Lower leg skin (tissue), 3 donors: Measurements from ENCODE around the gene ZC3H13.

Experiments
- POLR2A ChIP-seq, 2 donors: fragments of 450-650 bp; IDR thresholded peaks; one replicate each; pipeline ENCODE4 v1.6.1; 2016 to 2017; ENCODE audit warnings: antibody characterized with exemption in 2 of 2, mild to moderate bottlenecking in 1 of 2, moderate library complexity in 1 of 2
- TF ChIP-seq, protein P1 (sequence below), 3 donors: fragments of 450-650 bp; IDR thresholded peaks; one replicate each; pipeline ENCODE4 v1.5.1; 2016; ENCODE audit warnings: antibody characterized with exemption in 3 of 3, mild to moderate bottlenecking in 3 of 3, moderate library complexity in 2 of 3

DNA sequence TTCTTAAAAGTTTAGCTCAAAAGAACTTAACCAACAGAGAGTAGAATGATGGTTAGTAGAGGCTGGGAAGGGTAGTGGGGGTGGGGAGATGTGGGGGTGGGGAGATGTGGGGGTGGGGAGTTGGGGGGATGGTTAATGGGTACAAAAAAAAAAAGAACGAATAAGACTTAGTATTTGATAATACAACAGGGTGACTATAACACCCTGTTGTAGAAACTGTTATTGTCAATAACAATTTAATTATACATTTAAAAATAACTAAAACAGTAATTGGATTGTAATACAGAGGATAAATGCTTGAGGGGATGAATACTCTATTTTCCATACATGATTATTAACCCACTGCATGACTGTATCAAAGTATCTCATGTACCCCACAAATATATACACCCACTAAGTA, 91.1 kb downstream of the ZC3H13 start:
- no peak for TF ChIP-seq POLR2A (IDR thresholded peaks at IDR 0.05)
- TF ChIP-seq, protein P1, sequence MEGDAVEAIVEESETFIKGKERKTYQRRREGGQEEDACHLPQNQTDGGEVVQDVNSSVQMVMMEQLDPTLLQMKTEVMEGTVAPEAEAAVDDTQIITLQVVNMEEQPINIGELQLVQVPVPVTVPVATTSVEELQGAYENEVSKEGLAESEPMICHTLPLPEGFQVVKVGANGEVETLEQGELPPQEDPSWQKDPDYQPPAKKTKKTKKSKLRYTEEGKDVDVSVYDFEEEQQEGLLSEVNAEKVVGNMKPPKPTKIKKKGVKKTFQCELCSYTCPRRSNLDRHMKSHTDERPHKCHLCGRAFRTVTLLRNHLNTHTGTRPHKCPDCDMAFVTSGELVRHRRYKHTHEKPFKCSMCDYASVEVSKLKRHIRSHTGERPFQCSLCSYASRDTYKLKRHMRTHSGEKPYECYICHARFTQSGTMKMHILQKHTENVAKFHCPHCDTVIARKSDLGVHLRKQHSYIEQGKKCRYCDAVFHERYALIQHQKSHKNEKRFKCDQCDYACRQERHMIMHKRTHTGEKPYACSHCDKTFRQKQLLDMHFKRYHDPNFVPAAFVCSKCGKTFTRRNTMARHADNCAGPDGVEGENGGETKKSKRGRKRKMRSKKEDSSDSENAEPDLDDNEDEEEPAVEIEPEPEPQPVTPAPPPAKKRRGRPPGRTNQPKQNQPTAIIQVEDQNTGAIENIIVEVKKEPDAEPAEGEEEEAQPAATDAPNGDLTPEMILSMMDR (IDR thresholded peaks at IDR 0.05), result no peak
